Fibroblast of the aortic adventitia (primary cell): ENCODE results near the gene C11orf52. TPM values are rescaled to one million over a fixed set of nuclear protein-coding genes. Genes with fewer than 3 reads are reported as not detected.

Source experiments
- DNase-seq: peaks from one replicate; pipeline ENCODE4 v3.0.0-alpha.2; 2010; ENCODE audit warnings: low read depth
- H3K4me3 ChIP-seq: 2 replicates; pipeline ENCODE4 v1.5.1; 2011; ENCODE audit warnings: low read depth, mild to moderate bottlenecking, control low read depth, low read length, moderate library complexity
- CTCF ChIP-seq: IDR thresholded peaks from 2 replicates; pipeline ENCODE4 v1.5.1; 2011; ENCODE audit warnings: mild to moderate bottlenecking, low read length, control low read depth, inconsistent platforms; ENCODE audit not compliant: insufficient read depth
- total RNA-seq: library from RNA; depleted of rRNA; stranded (reverse); fragments of >200 nt; gene quantifications from 2 replicates; pipeline ENCODE4 v1.2.3, GENCODE V29; 2012; ENCODE audit warnings: low replicate concordance

C11orf52 gene
- total RNA-seq, 1 donor, result 0.63 TPM

GRCh38 chr11:111954154-111954553 lies 35.4 kb downstream of the C11orf52 start:
- TF ChIP-seq CTCF, result no peak
- no peak for DNase-seq
- no peak overlapping the region for H3K4me3 ChIP-seq

GRCh38 chr11:111957663-111958444 lies 39.1 kb downstream of the C11orf52 start:
- DNase-seq, result no peak
- H3K4me3 ChIP-seq, result no peak overlapping the region
- TF ChIP-seq CTCF, result no peak

GRCh38 chr11:111960916-111961315 lies 42.2 kb downstream of the C11orf52 start:
- TF ChIP-seq CTCF, result no peak
- DNase-seq, result no peak

GRCh38 chr11:111961389-111962300 lies 42.9 kb downstream of the C11orf52 start:
- DNase-seq, result no peak
- H3K4me3 ChIP-seq, result no peak overlapping the region
- no peak for TF ChIP-seq CTCF

More at GRCh38 chr11:111960916-111961315, 42.2 kb downstream of the C11orf52 start:
- H3K4me3 ChIP-seq, result no peak overlapping the region

- no peak overlapping the region for H3K4me3 ChIP-seq
- DNase-seq, result no peak
- TF ChIP-seq CTCF, result no peak
These were observed 45.2 kb downstream of the C11orf52 start for GRCh38 chr11:111963931-111964340.

GRCh38 chr11:111966678-111967077 lies 48.0 kb downstream of the C11orf52 start:
- no peak for DNase-seq
- TF ChIP-seq CTCF, result no peak
- no peak overlapping the region for H3K4me3 ChIP-seq
